ENCODE measurements around the gene CTNND2.

The CTNND2 gene

GRCh38 chr5:11047030-11047429 is 857.2 kb downstream of the CTNND2 start:
- H3K4me1 Mint-ChIP-seq: no peaks in the 10 kb centered on the region
- DNase-seq: no peak
- no peaks in the 10 kb centered on the region for H3K36me3 Mint-ChIP-seq
- no peak overlapping the region for H3K27ac Mint-ChIP-seq
- H3K4me3 Mint-ChIP-seq: no peak overlapping the region
- no peaks in the 10 kb centered on the region for H3K9me3 Mint-ChIP-seq
- ATAC-seq (replicated peaks): no peak
- H3K27me3 Mint-ChIP-seq: peaks cover 0 to 14% of the 10 kb centered on the region in 2 donors

- ATAC-seq (replicated peaks): no peak
- H3K36me3 Mint-ChIP-seq: no peaks in the 10 kb centered on the region
- DNase-seq: no peak
- peaks cover 0 to 14% of the 10 kb centered on the region in 2 donors for H3K27me3 Mint-ChIP-seq
- no peaks in the 10 kb centered on the region for H3K9me3 Mint-ChIP-seq
- H3K27ac Mint-ChIP-seq: no peak overlapping the region
- no peak overlapping the region for H3K4me3 Mint-ChIP-seq
- H3K4me1 Mint-ChIP-seq: no peaks in the 10 kb centered on the region
These were observed 858.1 kb downstream of the CTNND2 start for GRCh38 chr5:11046160-11046559.

GRCh38 chr5:11045411-11045810 is 858.8 kb downstream of the CTNND2 start:
- Mint-ChIP-seq H3K9me3 (no peaks in the 10 kb centered on the region), H3K27ac (no peak overlapping the region), H3K4me1 (no peaks in the 10 kb centered on the region), H3K36me3 (no peaks in the 10 kb centered on the region), H3K4me3 (no peak overlapping the region), H3K27me3 (peaks cover 0 to 14% of the 10 kb centered on the region in 2 donors)
- DNase-seq (no peak), ATAC-seq (replicated peaks) (no peak)

GRCh38 chr5:11044581-11044980 is 859.7 kb downstream of the CTNND2 start:
- Mint-ChIP-seq H3K36me3 (no peaks in the 10 kb centered on the region), H3K9me3 (no peaks in the 10 kb centered on the region), H3K4me1 (no peaks in the 10 kb centered on the region), H3K27me3 (peaks cover 0 to 14% of the 10 kb centered on the region in 2 donors), H3K27ac (no peak overlapping the region), H3K4me3 (no peak overlapping the region)
- no peak for ATAC-seq (replicated peaks)
- DNase-seq: no peak

- Mint-ChIP-seq H3K9me3 (no peaks in the 10 kb centered on the region), H3K27me3 (peaks cover 0 to 14% of the 10 kb centered on the region in 2 donors), H3K27ac (no peak overlapping the region), H3K4me3 (no peak overlapping the region), H3K36me3 (no peaks in the 10 kb centered on the region), H3K4me1 (no peaks in the 10 kb centered on the region)
- DNase-seq: no peak
- no peak for ATAC-seq (replicated peaks)
These were observed 860.4 kb downstream of the CTNND2 start for GRCh38 chr5:11043881-11044280.

GRCh38 chr5:11040345-11040744 is 863.9 kb downstream of the CTNND2 start:
- DNase-seq (no peak), ATAC-seq (replicated peaks) (no peak)
- Mint-ChIP-seq H3K4me1 (no peaks in the 10 kb centered on the region), H3K9me3 (no peaks in the 10 kb centered on the region), H3K27ac (no peak overlapping the region), H3K36me3 (no peaks in the 10 kb centered on the region), H3K27me3 (peaks cover 0 to 7% of the 10 kb centered on the region in 2 donors), H3K4me3 (no peak overlapping the region)

GRCh38 chr5:11038772-11039171 is 865.5 kb downstream of the CTNND2 start:
- no peaks in the 10 kb centered on the region for H3K4me1 Mint-ChIP-seq
- no peaks in the 10 kb centered on the region for H3K36me3 Mint-ChIP-seq
- H3K27ac Mint-ChIP-seq: no peak overlapping the region
- H3K4me3 Mint-ChIP-seq: no peak overlapping the region
- H3K27me3 Mint-ChIP-seq: no peaks in the 10 kb centered on the region
- no peak for ATAC-seq (replicated peaks)
- no peak for DNase-seq
- no peaks in the 10 kb centered on the region for H3K9me3 Mint-ChIP-seq

- no peaks in the 10 kb centered on the region for H3K4me1 Mint-ChIP-seq
- H3K27ac Mint-ChIP-seq: no peak overlapping the region
- DNase-seq (no peak), ATAC-seq (replicated peaks) (no peak)
- no peaks in the 10 kb centered on the region for H3K9me3 Mint-ChIP-seq
- no peak overlapping the region for H3K4me3 Mint-ChIP-seq
- no peaks in the 10 kb centered on the region for H3K27me3 Mint-ChIP-seq
- no peaks in the 10 kb centered on the region for H3K36me3 Mint-ChIP-seq
These were observed 866.3 kb downstream of the CTNND2 start for GRCh38 chr5:11037941-11038340.

- no peaks in the 10 kb centered on the region for H3K4me1 Mint-ChIP-seq
These were observed 867.2 kb downstream of the CTNND2 start for GRCh38 chr5:11037080-11037479.

GRCh38 chr5:11030671-11031070 is 873.6 kb downstream of the CTNND2 start:
- no peak overlapping the region for H3K27ac Mint-ChIP-seq
- no peak for ATAC-seq (replicated peaks)
- H3K4me3 Mint-ChIP-seq: no peak overlapping the region
- DNase-seq: no peak
- peaks cover 13 to 15% of the 10 kb centered on the region in 2 donors for H3K9me3 Mint-ChIP-seq
- no peaks in the 10 kb centered on the region for H3K4me1 Mint-ChIP-seq
- H3K27me3 Mint-ChIP-seq: no peaks in the 10 kb centered on the region
- peaks cover 0 to 3% of the 10 kb centered on the region in 2 donors for H3K36me3 Mint-ChIP-seq

More at GRCh38 chr5:11037080-11037479, 867.2 kb downstream of the CTNND2 start:
- ATAC-seq (replicated peaks) (no peak), DNase-seq (no peak)
- Mint-ChIP-seq H3K27ac (no peak overlapping the region), H3K36me3 (no peaks in the 10 kb centered on the region), H3K9me3 (no peaks in the 10 kb centered on the region), H3K27me3 (no peaks in the 10 kb centered on the region), H3K4me3 (no peak overlapping the region)

GRCh38 chr5:11027660-11028059 is 876.6 kb downstream of the CTNND2 start:
- peaks cover 13 to 15% of the 10 kb centered on the region in 2 donors for H3K9me3 Mint-ChIP-seq
- no peak for ATAC-seq (replicated peaks)
- H3K27me3 Mint-ChIP-seq: no peaks in the 10 kb centered on the region
- no peak for DNase-seq
- no peak overlapping the region for H3K27ac Mint-ChIP-seq
- no peaks in the 10 kb centered on the region for H3K4me1 Mint-ChIP-seq
- peaks cover 0 to 3% of the 10 kb centered on the region in 2 donors for H3K36me3 Mint-ChIP-seq
- no peak overlapping the region for H3K4me3 Mint-ChIP-seq

GRCh38 chr5:11026543-11026942 is 877.7 kb downstream of the CTNND2 start:
- Mint-ChIP-seq H3K9me3 (peaks cover 13 to 14% of the 10 kb centered on the region in 2 donors), H3K27ac (no peak overlapping the region)

GRCh38 chr5:11023945-11024344 is 880.3 kb downstream of the CTNND2 start:
- H3K27me3 Mint-ChIP-seq: no peaks in the 10 kb centered on the region
- H3K27ac Mint-ChIP-seq: no peak overlapping the region
- no peaks in the 10 kb centered on the region for H3K4me1 Mint-ChIP-seq
- H3K9me3 Mint-ChIP-seq: no peaks in the 10 kb centered on the region
- H3K4me3 Mint-ChIP-seq: no peak overlapping the region
- H3K36me3 Mint-ChIP-seq: no peaks in the 10 kb centered on the region
- no peak for DNase-seq
- no peak for ATAC-seq (replicated peaks)

More at GRCh38 chr5:11026543-11026942, 877.7 kb downstream of the CTNND2 start:
- no peak for ATAC-seq (replicated peaks)
- Mint-ChIP-seq H3K4me3 (no peak overlapping the region), H3K4me1 (no peaks in the 10 kb centered on the region), H3K27me3 (no peaks in the 10 kb centered on the region), H3K36me3 (peaks cover 0 to 3% of the 10 kb centered on the region in 2 donors)
- no peak for DNase-seq

- H3K4me3 Mint-ChIP-seq: no peak overlapping the region
- no peak for DNase-seq
- no peak overlapping the region for H3K27ac Mint-ChIP-seq
- no peaks in the 10 kb centered on the region for H3K4me1 Mint-ChIP-seq
- H3K36me3 Mint-ChIP-seq: no peaks in the 10 kb centered on the region
- H3K27me3 Mint-ChIP-seq: peaks cover 0 to 3% of the 10 kb centered on the region in 2 donors
- H3K9me3 Mint-ChIP-seq: no peaks in the 10 kb centered on the region
- ATAC-seq (replicated peaks): no peak
These were observed 890.5 kb downstream of the CTNND2 start for GRCh38 chr5:11013793-11014192.

- H3K27me3 Mint-ChIP-seq: peaks cover 0 to 3% of the 10 kb centered on the region in 2 donors
- H3K4me1 Mint-ChIP-seq: no peaks in the 10 kb centered on the region
- ATAC-seq (replicated peaks): no peak
- H3K4me3 Mint-ChIP-seq: no peak overlapping the region
- no peak for DNase-seq
- H3K9me3 Mint-ChIP-seq: no peaks in the 10 kb centered on the region
- H3K36me3 Mint-ChIP-seq: no peaks in the 10 kb centered on the region
- H3K27ac Mint-ChIP-seq: no peak overlapping the region
These were observed 892.0 kb downstream of the CTNND2 start for GRCh38 chr5:11012295-11012694.
